GM12878 (cell line): Measurements from ENCODE around the gene IRX4. TPM values are rescaled to one million over a fixed set of nuclear protein-coding genes. Genes with fewer than 3 reads are reported as not detected.

ENCODE experiments used
- ATAC-seq: fragments of 200-7000 bp; cut with Tn5 transposase; 3 replicates; pipeline ENCODE4 v1.9.1; 2020; ENCODE audit warnings: mild to moderate bottlenecking, moderate library complexity
- BruUV-seq: library from RNA; stranded (reverse); fragments of 400-500 nt; replicated peaks from 2 replicates; lab custom pipeline; 2021; lab: Mats Ljungman, UMichigan
- CTCF ChIA-PET: fragments of 300-600 bp; sonication (Branson Sonifier 250); formaldehyde crosslinking; extraction: SDS; loops from one replicate; lab custom pipeline; 2021; ENCODE audit warnings: inconsistent platforms; lab: Yijun Ruan, JAX
- POLR2A ChIA-PET: fragments of 350-600 bp; formaldehyde crosslinking; extraction: SDS; loops from one replicate; lab custom pipeline; 2021; ENCODE audit warnings: inconsistent platforms; lab: Charles Lee
- RAD21 ChIA-PET: fragments of 300-600 bp; sonication (Branson Sonifier 250); formaldehyde crosslinking; loops from one replicate; lab custom pipeline; 2023; ENCODE audit warnings: antibody characterized with exemption; ENCODE audit not compliant: unreplicated experiment; lab: Charles Lee
- SMC1A ChIA-PET: fragments of 300-600 bp; sonication (Branson Sonifier 250); formaldehyde crosslinking; loops from one replicate; lab custom pipeline; 2023; ENCODE audit not compliant: unreplicated experiment, uncharacterized antibody; lab: Charles Lee
- DNase-seq: peaks from one replicate; pipeline ENCODE4 v3.0.0-alpha.2; 2011; ENCODE audit warnings: low read depth, low spot score
- FAIRE-seq: peaks from 3 replicates; lab custom pipeline; 2011; peaks lifted over from hg19 to GRCh38; lab: Jason Lieb, UNC
- H2AFZ ChIP-seq: 2 replicates; pipeline ENCODE4 v1.6.0; 2011; ENCODE audit warnings: low read depth, low read length, control low read depth; ENCODE audit not compliant: control insufficient read depth
- H3K27ac ChIP-seq: 2 replicates; pipeline ENCODE4 v1.5.1; 2011; ENCODE audit warnings: control low read depth; ENCODE audit not compliant: control insufficient read depth, insufficient read depth
- H3K27me3 ChIP-seq, 2 experiments: replicated peaks in 1 of 2; 2 replicates each; pipeline versions ENCODE4 v1.6.0 to v1.6.1; 2011; ENCODE audit warnings: low read length in 1 of 2; ENCODE audit not compliant: control insufficient read depth in 2 of 2, insufficient read depth in 2 of 2
- H3K36me3 ChIP-seq, 2 experiments: 2 replicates each; pipeline ENCODE4 v1.5.1; 2011; ENCODE audit warnings: low read length in 1 of 2; ENCODE audit not compliant: control insufficient read depth in 2 of 2, insufficient read depth in 2 of 2
- H3K4me1 ChIP-seq: 2 replicates; pipeline ENCODE4 v1.6.1; 2011; ENCODE audit warnings: mild to moderate bottlenecking, low read length, moderate library complexity, mixed read lengths; ENCODE audit not compliant: control insufficient read depth, insufficient read depth
- H3K4me2 ChIP-seq: 2 replicates; pipeline ENCODE4 v1.6.0; 2011; ENCODE audit warnings: control low read depth; ENCODE audit not compliant: control insufficient read depth, insufficient read depth
- H3K4me3 ChIP-seq: fragments of 200-600 bp; sonication (generic); 2 replicates; pipeline ENCODE4 v1.5.1; 2016
- H3K79me2 ChIP-seq: 2 replicates; pipeline ENCODE4 v1.6.0; 2011; ENCODE audit warnings: low read length; ENCODE audit not compliant: control insufficient read depth, insufficient read depth
- H3K9ac ChIP-seq: 2 replicates; pipeline ENCODE4 v1.8.0; 2011; ENCODE audit warnings: low read length, control low read depth, mixed read lengths; ENCODE audit not compliant: control insufficient read depth, insufficient read depth
- H3K9me3 ChIP-seq: replicated peaks from 3 replicates; pipeline ENCODE4 v1.5.1; 2011; ENCODE audit warnings: mild to moderate bottlenecking, low read length; ENCODE audit not compliant: control insufficient read depth, insufficient read depth
- H4K20me1 ChIP-seq: 2 replicates; pipeline ENCODE4 v1.6.0; 2011; ENCODE audit not compliant: control insufficient read depth, insufficient read depth
- CREM ChIP-seq: IDR thresholded peaks from 2 replicates; pipeline ENCODE4 v1.6.1; 2014; ENCODE audit warnings: antibody characterized with exemption, low read depth
- ETV6 ChIP-seq, 2 experiments: fragments of 450-650 bp in 1 of 2; IDR thresholded peaks in 1 of 2; conservative IDR thresholded peaks in 1 of 2; 2 replicates each; pipeline ENCODE4 v1.6.1; 2014; ENCODE audit warnings: antibody characterized with exemption in 1 of 2, borderline replicate concordance in 1 of 2, low read depth in 1 of 2, mild to moderate bottlenecking in 1 of 2, moderate library complexity in 1 of 2
- HDAC6 ChIP-seq: fragments of 200-600 bp; sonication (generic); IDR thresholded peaks from one replicate; pipeline ENCODE4 v1.8.0; 2017; ENCODE audit warnings: antibody characterized with exemption; ENCODE audit not compliant: unreplicated experiment
- JUND ChIP-seq: IDR thresholded peaks from 2 replicates; pipeline ENCODE4 v1.6.1; 2012; ENCODE audit warnings: low read depth, mild to moderate bottlenecking, low read length, improper control_type of control experiment, moderate library complexity
- POLR2AphosphoS5 ChIP-seq: IDR thresholded peaks from 2 replicates; pipeline ENCODE4 v1.6.1; 2011; ENCODE audit warnings: mild to moderate bottlenecking, low read length, inconsistent platforms
- ZBED1 ChIP-seq: IDR thresholded peaks from 2 replicates; pipeline ENCODE4 v1.6.1; 2016; ENCODE audit warnings: borderline replicate concordance
- ZNF622 ChIP-seq: fragments of 450-650 bp; IDR thresholded peaks from 2 replicates; pipeline ENCODE4 v1.6.1; 2017; ENCODE audit warnings: mild to moderate bottlenecking, inconsistent platforms
- WGBS: methylation state at CpG from one replicate; pipeline ENCODE4 v1.1.6; 2016; ENCODE audit warnings: low lambda C conversion rate; ENCODE audit not compliant: insufficient replicate concordance, insufficient coverage; ENCODE audit errors: missing lambda C conversion rate; 5-methylcytosine and 5-hydroxymethylcytosine counted together
- in situ Hi-C: fragments of 300-500 bp; cut with MboI; formaldehyde crosslinking; loops from 9 replicates; pipeline ENCODE4 v1.14.3; 2018; ENCODE audit warnings: mixed read lengths
- intact Hi-C: fragments of 100-400 bp; cut with micrococcal nuclease; formaldehyde crosslinking; loops from one replicate; pipeline ENCODE4 v1.14.2; 2022; ENCODE audit not compliant: unreplicated experiment
- polyA plus RNA-seq, 11 experiments: library from polyadenylated mRNA; depleted of rRNA in 4 of 11; unstranded in 6 of 11; stranded (reverse) in 5 of 11; fragments of >200 nt; fragmentation: Nextera tagmentation in 4 of 11; fragmentation: Illumina TruSeq in 1 of 11; extraction: Ambion mirVana in 4 of 11; extraction: Trizol in 1 of 11; gene quantifications; 1 replicate in 1 of 11; 2 replicates in 10 of 11; pipeline versions ENCODE4 v1.2.1 to v1.2.3, GENCODE V29; 2011 to 2016; ENCODE audit warnings: inconsistent platforms in 2 of 11, missing spikeins in 2 of 11, low read depth in 1 of 11
- total RNA-seq, 4 experiments: library from RNA; depleted of rRNA in 3 of 4; stranded (reverse); fragments of >200 nt in 3 of 4; fragmentation: Illumina TruSeq in 1 of 4; extraction: Trizol in 1 of 4; gene quantifications; 2 replicates each; pipeline versions ENCODE4 v1.2.1 to v1.2.3, GENCODE V29; 2013 to 2021
- TF ChIP-seq, protein P1 (sequence below): fragments of 450-650 bp; IDR thresholded peaks from 2 replicates; pipeline ENCODE4 v1.6.1; 2018; ENCODE audit warnings: borderline replicate concordance, mild to moderate bottlenecking; ENCODE audit not compliant: partially characterized antibody
- TF ChIP-seq, protein P2 (sequence below), 3 experiments: IDR thresholded peaks in 2 of 3; conservative IDR thresholded peaks in 1 of 3; 2 replicates each; pipeline ENCODE4 v1.5.1; 2011; ENCODE audit warnings: low read depth in 3 of 3, low read length in 3 of 3, mild to moderate bottlenecking in 3 of 3, control low read depth in 2 of 3, moderate library complexity in 2 of 3, inconsistent platforms in 1 of 3, mixed read lengths in 1 of 3; ENCODE audit not compliant: control insufficient read depth in 2 of 3, insufficient read depth in 1 of 3; ENCODE audit errors: extremely low read depth in 1 of 3

Gene IRX4
- total and polyA plus RNA-seq, 10 of the 15 experiments (the other 5 are each of a cell fraction or from before 2014, with no cell fraction given) = not detected

DNA sequence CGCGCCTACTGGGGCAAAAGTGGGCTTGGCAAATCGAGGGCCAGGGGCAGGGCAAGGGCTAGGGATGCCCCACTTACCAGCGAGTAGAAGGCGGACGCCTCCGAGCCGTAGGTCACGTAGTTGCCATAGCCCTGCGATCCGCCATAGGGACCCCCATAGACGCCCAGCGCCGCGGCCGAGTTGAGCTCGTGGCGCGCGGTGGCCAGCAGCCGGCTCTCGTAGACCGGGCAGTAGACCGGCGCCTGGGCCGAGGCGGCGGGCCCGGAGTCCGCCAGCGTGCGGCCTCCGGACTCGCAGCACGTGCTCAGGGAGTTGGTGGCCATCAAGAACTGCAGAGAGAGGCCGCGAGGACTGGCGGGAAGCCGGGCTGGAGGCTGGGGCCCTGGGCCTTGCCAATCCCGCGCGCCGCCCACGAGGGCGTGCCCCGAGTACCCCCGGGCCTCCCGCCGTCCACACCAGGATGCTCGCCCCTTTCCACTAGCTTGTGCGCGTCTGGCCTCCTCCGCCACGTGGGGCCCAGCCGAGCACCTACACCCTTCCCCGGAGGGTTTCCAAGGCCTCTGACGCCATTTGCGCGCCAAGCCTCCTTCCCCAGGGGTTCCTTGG, 891 bp downstream of the IRX4 start:
- no peak for ATAC-seq

More for the DNA sequence above, 891 bp downstream of the IRX4 start:
- ChIA-PET CTCF (no interaction called here), SMC1A (no interaction called here), POLR2A (no interaction called here), RAD21 (no interaction called here)
- BruUV-seq = no TSS peak
- no peak overlapping the region for H3K27ac ChIP-seq
- in situ Hi-C loops (no loop called here), intact Hi-C loops (no loop called here)
- no peak overlapping the region for H3K4me2 ChIP-seq
- peaks cover 5 to 19% of the 10 kb centered on the region in 2 experiments; a peak in 3 of 4 replicates for H3K27me3 ChIP-seq
- no peak overlapping the region for H3K9ac ChIP-seq
- no peaks in the 10 kb centered on the region; the same call in 2 of the 3 replicates for H3K9me3 ChIP-seq
- FAIRE-seq = no peak
- H3K4me1 ChIP-seq = no peaks in the 10 kb centered on the region
- no peak for DNase-seq
- H3K36me3 ChIP-seq = no peaks in the 10 kb centered on the region
- H4K20me1 ChIP-seq = no peaks in the 10 kb centered on the region
- H2AFZ ChIP-seq = no peak overlapping the region
- no peak overlapping the region for H3K4me3 ChIP-seq
- WGBS = 75% methylated on average over 36 of the region's 59 CpGs
- H3K79me2 ChIP-seq = no peaks in the 10 kb centered on the region
- TF ChIP-seq, protein P1, sequence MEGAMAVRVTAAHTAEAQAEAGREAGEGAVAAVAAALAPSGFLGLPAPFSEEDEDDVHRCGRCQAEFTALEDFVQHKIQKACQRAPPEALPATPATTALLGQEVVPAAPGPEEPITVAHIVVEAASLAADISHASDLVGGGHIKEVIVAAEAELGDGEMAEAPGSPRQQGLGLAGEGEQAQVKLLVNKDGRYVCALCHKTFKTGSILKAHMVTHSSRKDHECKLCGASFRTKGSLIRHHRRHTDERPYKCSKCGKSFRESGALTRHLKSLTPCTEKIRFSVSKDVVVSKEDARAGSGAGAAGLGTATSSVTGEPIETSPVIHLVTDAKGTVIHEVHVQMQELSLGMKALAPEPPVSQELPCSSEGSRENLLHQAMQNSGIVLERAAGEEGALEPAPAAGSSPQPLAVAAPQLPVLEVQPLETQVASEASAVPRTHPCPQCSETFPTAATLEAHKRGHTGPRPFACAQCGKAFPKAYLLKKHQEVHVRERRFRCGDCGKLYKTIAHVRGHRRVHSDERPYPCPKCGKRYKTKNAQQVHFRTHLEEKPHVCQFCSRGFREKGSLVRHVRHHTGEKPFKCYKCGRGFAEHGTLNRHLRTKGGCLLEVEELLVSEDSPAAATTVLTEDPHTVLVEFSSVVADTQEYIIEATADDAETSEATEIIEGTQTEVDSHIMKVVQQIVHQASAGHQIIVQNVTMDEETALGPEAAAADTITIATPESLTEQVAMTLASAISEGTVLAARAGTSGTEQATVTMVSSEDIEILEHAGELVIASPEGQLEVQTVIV = no peak
- TF ChIP-seq, protein P2, sequence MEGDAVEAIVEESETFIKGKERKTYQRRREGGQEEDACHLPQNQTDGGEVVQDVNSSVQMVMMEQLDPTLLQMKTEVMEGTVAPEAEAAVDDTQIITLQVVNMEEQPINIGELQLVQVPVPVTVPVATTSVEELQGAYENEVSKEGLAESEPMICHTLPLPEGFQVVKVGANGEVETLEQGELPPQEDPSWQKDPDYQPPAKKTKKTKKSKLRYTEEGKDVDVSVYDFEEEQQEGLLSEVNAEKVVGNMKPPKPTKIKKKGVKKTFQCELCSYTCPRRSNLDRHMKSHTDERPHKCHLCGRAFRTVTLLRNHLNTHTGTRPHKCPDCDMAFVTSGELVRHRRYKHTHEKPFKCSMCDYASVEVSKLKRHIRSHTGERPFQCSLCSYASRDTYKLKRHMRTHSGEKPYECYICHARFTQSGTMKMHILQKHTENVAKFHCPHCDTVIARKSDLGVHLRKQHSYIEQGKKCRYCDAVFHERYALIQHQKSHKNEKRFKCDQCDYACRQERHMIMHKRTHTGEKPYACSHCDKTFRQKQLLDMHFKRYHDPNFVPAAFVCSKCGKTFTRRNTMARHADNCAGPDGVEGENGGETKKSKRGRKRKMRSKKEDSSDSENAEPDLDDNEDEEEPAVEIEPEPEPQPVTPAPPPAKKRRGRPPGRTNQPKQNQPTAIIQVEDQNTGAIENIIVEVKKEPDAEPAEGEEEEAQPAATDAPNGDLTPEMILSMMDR (IDR thresholded peaks at IDR 0.05 in 2 of 3, conservative IDR thresholded peaks at IDR 0.05 in 1 of 3; ENCODE audit: control insufficient read depth in 2 of 3, extremely low read depth in 1 of 3, insufficient read depth in 1 of 3, low read depth in 3 of 3, low read length in 3 of 3) = no peak
- TF ChIP-seq ZNF622 (no peak), POLR2AphosphoS5 (no peak), ETV6 (conservative IDR thresholded peaks at IDR 0.05 in 1 of 2, IDR thresholded peaks at IDR 0.05 in 1 of 2; ENCODE audit: borderline replicate concordance in 1 of 2, low read depth in 1 of 2) (no peak), JUND (no peak), CREM (no peak), ZBED1 (no peak), HDAC6 (no peak)
